Stromal cell of bone marrow (primary cell): ENCODE results near the gene RXRA.
A peak's percentile ranks its signal among the peaks of the same experiment; 100 is the strongest.

Experiments used
- DNase-seq: peaks from one replicate; pipeline ENCODE4 v3.0.0-alpha.2; 2012; ENCODE audit warnings: low read depth

RXRA gene

GRCh38 chr9:134472256-134472655, 146.0 kb downstream of the RXRA start:
- DNase-seq: no peak

- DNase-seq: no peak
Observed at GRCh38 chr9:134473141-134474054, 147.1 kb downstream of the RXRA start.

GRCh38 chr9:134474055-134474370, 147.8 kb downstream of the RXRA start:
- DNase-seq: no peak

- peak; percentile 67 for DNase-seq
Observed at GRCh38 chr9:134475011-134475790, 148.9 kb downstream of the RXRA start.

GRCh38 chr9:134476272-134476941, 150.2 kb downstream of the RXRA start:
- DNase-seq: no peak

- DNase-seq: no peak
Observed at GRCh38 chr9:134476942-134477335, 150.7 kb downstream of the RXRA start.

- no peak for DNase-seq
Observed at GRCh38 chr9:134477342-134477925, 151.2 kb downstream of the RXRA start.

- DNase-seq: no peak
Observed at GRCh38 chr9:134477927-134478326, 151.7 kb downstream of the RXRA start.

- no peak for DNase-seq
Observed at GRCh38 chr9:134481762-134482161, 155.5 kb downstream of the RXRA start.

GRCh38 chr9:134482226-134482625, 156.0 kb downstream of the RXRA start:
- DNase-seq: no peak

GRCh38 chr9:134483361-134484184, 157.3 kb downstream of the RXRA start:
- no peak for DNase-seq

GRCh38 chr9:134484479-134484878, 158.2 kb downstream of the RXRA start:
- no peak for DNase-seq

- no peak for DNase-seq
Observed at GRCh38 chr9:134485653-134486052, 159.4 kb downstream of the RXRA start.

- DNase-seq: no peak
Observed at GRCh38 chr9:134486143-134486591, 159.9 kb downstream of the RXRA start.

GRCh38 chr9:134486596-134486995, 160.3 kb downstream of the RXRA start:
- DNase-seq: no peak
